Erythroblast (primary cell): ENCODE data around the gene NUTM2D.
"Not testable (repeated sequence)": the region's sequence is repeated elsewhere in the genome, so short reads cannot be mapped to it uniquely, and the experiment has no call there.

Experiments used
- GATA1 ChIP-seq: IDR thresholded peaks from 2 replicates; pipeline ENCODE4 v1.6.1; 2011; ENCODE audit warnings: low read depth, mild to moderate bottlenecking, control low read depth, low read length, moderate library complexity
- POLR2A ChIP-seq: IDR thresholded peaks from 2 replicates; pipeline ENCODE4 v1.6.1; 2011; ENCODE audit warnings: mild to moderate bottlenecking, low read length

DNA sequence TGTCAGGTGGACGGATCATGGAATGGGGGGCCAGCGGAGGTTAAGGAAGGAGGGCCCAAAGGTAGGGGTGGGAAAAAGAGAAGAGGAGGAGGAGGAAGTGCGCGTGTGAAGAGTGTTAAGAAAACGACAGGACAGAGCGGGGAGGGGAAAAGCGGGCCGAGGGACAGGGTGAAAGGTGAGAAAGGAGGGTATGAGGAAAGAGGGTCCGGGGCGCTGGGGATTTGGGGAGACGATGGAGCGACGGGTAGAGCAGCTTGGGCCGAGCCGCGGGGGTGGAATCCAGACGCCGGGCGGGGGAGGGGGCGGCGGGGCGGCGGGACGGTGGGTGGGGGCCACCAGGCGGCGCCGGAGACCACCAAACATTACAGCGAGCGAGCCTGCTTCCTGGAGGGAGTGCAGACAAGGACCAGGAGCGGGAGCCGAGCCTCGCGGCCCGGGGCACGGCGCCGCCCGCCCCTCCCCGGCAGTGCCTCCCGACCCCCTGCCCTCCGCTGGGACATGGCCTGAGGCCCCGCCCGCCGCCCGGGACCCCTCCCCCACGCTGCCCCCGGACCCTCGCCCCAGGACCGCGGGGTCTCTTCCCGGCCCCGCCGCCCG is 15.9 kb upstream of the NUTM2D start:
- not testable (repeated sequence) for TF ChIP-seq POLR2A, GATA1
